Measurements from ENCODE around the gene LYSET. TPM values are rescaled to one million over a fixed set of nuclear protein-coding genes. Genes with fewer than 3 reads are reported as not detected.
A peak's percentile ranks its signal among the peaks of the same experiment; 100 is the strongest.

The LYSET gene
- total and polyA plus RNA-seq, 2 of the 4 experiments (the other 2 are of a cell fraction): 6.3 to 10.2 TPM

- peaks cover 4% of the 10 kb centered on the region; the same call in 1 of the 2 replicates for H3K27me3 ChIP-seq (ENCODE audit: control insufficient read depth, insufficient read depth, low read length)
- POLR2A ChIA-PET (ENCODE audit: unreplicated experiment): no interaction called here
- H4K91ac ChIP-seq (ENCODE audit: insufficient read depth, low read depth, low read length): no peak overlapping the region
- CTCF ChIA-PET: no interaction called here
- H2AK5ac ChIP-seq (ENCODE audit: low read depth, low read length): no peak overlapping the region
- H2AFZ ChIP-seq (replicated peaks; ENCODE audit: low read length, poor library complexity): peak overlapping the region; percentile 70
- H3K9ac ChIP-seq (ENCODE audit: low read depth, low read length): no peak overlapping the region
- H3K14ac ChIP-seq (replicated peaks; ENCODE audit: low read depth, low read length): no peak overlapping the region
- no peaks in the 10 kb centered on the region for H4K20me1 ChIP-seq (ENCODE audit: insufficient read depth, low read length)
- H3K9me1 ChIP-seq (ENCODE audit: insufficient read depth, low read length): no peaks in the 10 kb centered on the region
- no peak overlapping the region for H2BK120ac ChIP-seq (ENCODE audit: low read depth, low read length)
- no peak overlapping the region for H4K8ac ChIP-seq (ENCODE audit: low read depth in 2 of 2, low read length in 2 of 2)
- no peak overlapping the region for H2BK5ac ChIP-seq (ENCODE audit: low read depth, low read length, poor library complexity, severe bottlenecking)
- ATAC-seq (ENCODE audit: low read depth): peak; percentile 49
- no peak overlapping the region for H2BK15ac ChIP-seq (ENCODE audit: low read depth, low read length)
- H3K36me3 ChIP-seq (ENCODE audit: control insufficient read depth, insufficient read depth, low read length): no peaks in the 10 kb centered on the region
- dilution Hi-C loops (cut with HindIII; ENCODE audit: low sequenced_read_pairs, unreplicated experiment) (no loop called here), intact Hi-C loops (cut with micrococcal nuclease) (no loop called here), in situ Hi-C loops (cut with MboI; ENCODE audit: low sequenced_read_pairs) (no loop called here)
- H2AK9ac ChIP-seq (replicated peaks; ENCODE audit: low read depth, low read length, poor library complexity): no peak overlapping the region
- DNase-seq: no peak
- H3K56ac ChIP-seq (ENCODE audit: extremely low read depth, insufficient read depth, low read length): no peak overlapping the region
- H2BK20ac ChIP-seq (ENCODE audit: low read depth, low read length): no peak overlapping the region
- H3K18ac ChIP-seq (ENCODE audit: low read depth, low read length): no peak overlapping the region
- no peak overlapping the region for H3K23ac ChIP-seq (ENCODE audit: low read depth, low read length)
- no peak overlapping the region for H4K5ac ChIP-seq (ENCODE audit: low read depth, low read length)
- H3K79me1 ChIP-seq (ENCODE audit: low read depth in 1 of 2, low read length in 2 of 2): no peaks in the 10 kb centered on the region
- WGBS, 2 experiments (ENCODE audit: extremely low coverage in 2 of 2, insufficient read length in 1 of 2): 71% methylated on average over 5 of the region's 16 CpGs; no CpG with 5 or more reads in 1 of the 2 experiments
- H3K4me1 ChIP-seq (ENCODE audit: control insufficient read depth, insufficient read depth, low read length): no peaks in the 10 kb centered on the region
- H3K9me3 ChIP-seq (ENCODE audit: control insufficient read depth, insufficient read depth, low read length): no peaks in the 10 kb centered on the region
- H3K4me3 ChIP-seq (ENCODE audit: insufficient read depth, low read depth, low read length): no peak overlapping the region
- BruUV-seq (replicated peaks): no TSS peak
- no peak overlapping the region for H3K4me2 ChIP-seq (ENCODE audit: low read depth, low read length)
- H3K4ac ChIP-seq (ENCODE audit: low read depth, low read length): no peak overlapping the region
- no peak overlapping the region for H3K27ac ChIP-seq (ENCODE audit: insufficient read depth, low read length)
- TF ChIP-seq SMC3 (IDR thresholded peaks at IDR 0.05; ENCODE audit: low read depth, low read length) (no peak), MAZ (IDR thresholded peaks at IDR 0.05; ENCODE audit: borderline replicate concordance, low read depth, low read length) (no peak), FOS (IDR thresholded peaks at IDR 0.05; ENCODE audit: low read depth, low read length) (no peak), POLR2A (IDR thresholded peaks at IDR 0.05; ENCODE audit: low read depth, low read length) (no peak), RAD21 (IDR thresholded peaks at IDR 0.05; ENCODE audit: low read length) (no peak), CTCF (conservative IDR thresholded peaks at IDR 0.05; ENCODE audit: low read depth, low read length) (no peak), MXI1 (IDR thresholded peaks at IDR 0.05; ENCODE audit: borderline replicate concordance, low read depth, low read length) (no peak), NFE2L2 (IDR thresholded peaks at IDR 0.05; ENCODE audit: low read depth, low read length) (no peak), CHD1 (IDR thresholded peaks at IDR 0.05; ENCODE audit: low read depth, low read length) (no peak), CEBPB (IDR thresholded peaks at IDR 0.05; ENCODE audit: low read depth, low read length) (no peak), BHLHE40 (IDR thresholded peaks at IDR 0.05; ENCODE audit: low read depth, low read length) (no peak), RFX5 (IDR thresholded peaks at IDR 0.05; ENCODE audit: low read depth, low read length) (no peak)
- TF ChIP-seq, protein P1, sequence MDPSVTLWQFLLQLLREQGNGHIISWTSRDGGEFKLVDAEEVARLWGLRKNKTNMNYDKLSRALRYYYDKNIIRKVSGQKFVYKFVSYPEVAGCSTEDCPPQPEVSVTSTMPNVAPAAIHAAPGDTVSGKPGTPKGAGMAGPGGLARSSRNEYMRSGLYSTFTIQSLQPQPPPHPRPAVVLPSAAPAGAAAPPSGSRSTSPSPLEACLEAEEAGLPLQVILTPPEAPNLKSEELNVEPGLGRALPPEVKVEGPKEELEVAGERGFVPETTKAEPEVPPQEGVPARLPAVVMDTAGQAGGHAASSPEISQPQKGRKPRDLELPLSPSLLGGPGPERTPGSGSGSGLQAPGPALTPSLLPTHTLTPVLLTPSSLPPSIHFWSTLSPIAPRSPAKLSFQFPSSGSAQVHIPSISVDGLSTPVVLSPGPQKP (IDR thresholded peaks at IDR 0.05; ENCODE audit: borderline replicate concordance, low read depth, low read length): no peak
- TF ChIP-seq, protein P2, sequence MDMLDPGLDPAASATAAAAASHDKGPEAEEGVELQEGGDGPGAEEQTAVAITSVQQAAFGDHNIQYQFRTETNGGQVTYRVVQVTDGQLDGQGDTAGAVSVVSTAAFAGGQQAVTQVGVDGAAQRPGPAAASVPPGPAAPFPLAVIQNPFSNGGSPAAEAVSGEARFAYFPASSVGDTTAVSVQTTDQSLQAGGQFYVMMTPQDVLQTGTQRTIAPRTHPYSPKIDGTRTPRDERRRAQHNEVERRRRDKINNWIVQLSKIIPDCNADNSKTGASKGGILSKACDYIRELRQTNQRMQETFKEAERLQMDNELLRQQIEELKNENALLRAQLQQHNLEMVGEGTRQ (IDR thresholded peaks at IDR 0.05; ENCODE audit: low read depth, low read length): no peak
Measured at GRCh38 chr14:93150227-93151208, 34.6 kb upstream of the LYSET start.

Data from IMR-90 (cell line).